Testis (tissue), 2 donors: ENCODE measurements around the gene CREB3L2.

ENCODE experiments used
- CTCF ChIP-seq, 3 experiments: fragments of 450-650 bp in 2 of 3; fragments of 200-600 bp in 1 of 3; sonication (generic) in 1 of 3; IDR thresholded peaks; one replicate each; pipeline ENCODE4 v1.5.1; 2016 to 2019; ENCODE audit warnings: antibody characterized with exemption in 3 of 3, mild to moderate bottlenecking in 2 of 3, moderate library complexity in 1 of 3
- POLR2A ChIP-seq: fragments of 450-650 bp; IDR thresholded peaks from one replicate; pipeline ENCODE4 v1.6.1; 2017; ENCODE audit warnings: antibody characterized with exemption, mild to moderate bottlenecking, moderate library complexity

- no peak for TF ChIP-seq POLR2A
- no peak for TF ChIP-seq CTCF (IDR thresholded peaks at IDR 0.05)
Observed at GRCh38 chr7:137948845-137949330, 53.0 kb downstream of the CREB3L2 start.
